CD14-positive monocyte (primary cell): ENCODE data around the gene NVL. TPM values are rescaled to one million over a fixed set of nuclear protein-coding genes. Genes with fewer than 3 reads are reported as not detected.

Source experiments
- DNase-seq, 3 donors: peaks; one replicate each; pipeline ENCODE4 v3.0.0-alpha.2; 2011 to 2022
- H2AFZ ChIP-seq: 2 replicates; pipeline ENCODE4 v1.6.0; 2012; ENCODE audit warnings: mild to moderate bottlenecking, low read depth, low read length, inconsistent platforms; ENCODE audit not compliant: insufficient read depth, poor library complexity, severe bottlenecking
- H3K27ac ChIP-seq, 2 donors: 1 replicate in 1 of 2; 2 replicates in 1 of 2; pipeline ENCODE4 v1.5.1; 2012 to 2013; ENCODE audit warnings: low read length in 2 of 2, control low read depth in 1 of 2, inconsistent platforms in 1 of 2, low read depth in 1 of 2, mild to moderate bottlenecking in 1 of 2
- H3K27me3 ChIP-seq, 2 donors: one replicate each; pipeline versions ENCODE4 v1.6.0 to v1.6.1; 2011 to 2013; ENCODE audit warnings: low read length in 2 of 2; ENCODE audit not compliant: control insufficient read depth in 2 of 2, insufficient read depth in 2 of 2
- H3K36me3 ChIP-seq, 2 donors: replicated peaks in 1 of 2; 1 replicate in 1 of 2; 2 replicates in 1 of 2; pipeline versions ENCODE4 v1.5.1 to v1.6.1; 2012 to 2013; ENCODE audit warnings: low read length in 2 of 2, control low read depth in 1 of 2, inconsistent platforms in 1 of 2, mild to moderate bottlenecking in 1 of 2; ENCODE audit not compliant: insufficient read depth in 2 of 2, control insufficient read depth in 1 of 2
- H3K4me1 ChIP-seq, 2 donors: 1 replicate in 1 of 2; 2 replicates in 1 of 2; pipeline versions ENCODE4 v1.5.1 to v1.6.1; 2012 to 2013; ENCODE audit warnings: low read length in 2 of 2, control low read depth in 1 of 2, inconsistent platforms in 1 of 2, mild to moderate bottlenecking in 1 of 2, moderate library complexity in 1 of 2; ENCODE audit not compliant: insufficient read depth in 2 of 2, control insufficient read depth in 1 of 2
- H3K4me2 ChIP-seq: replicated peaks from 2 replicates; pipeline ENCODE3; 2012; ENCODE audit warnings: low read length, moderate library complexity, mild to moderate bottlenecking; ENCODE audit not compliant: poor library complexity, severe bottlenecking; ENCODE audit errors: extremely low read depth
- H3K4me3 ChIP-seq, 3 experiments: fragments of 200-600 bp in 1 of 3; sonication (generic) in 1 of 3; replicated peaks in 1 of 3; 1 replicate in 2 of 3; 2 replicates in 1 of 3; pipeline ENCODE4 v1.5.1; 2011 to 2013; ENCODE audit warnings: low read length in 3 of 3, mild to moderate bottlenecking in 3 of 3, control low read depth in 2 of 3, low read depth in 2 of 3, inconsistent platforms in 1 of 3, moderate library complexity in 1 of 3
- H3K79me2 ChIP-seq: 2 replicates; pipeline ENCODE4 v1.6.0; 2012; ENCODE audit warnings: mild to moderate bottlenecking, control low read depth, inconsistent platforms, low read length, moderate library complexity; ENCODE audit not compliant: insufficient read depth
- H3K9ac ChIP-seq: 2 replicates; pipeline ENCODE4 v1.6.0; 2017; ENCODE audit warnings: low read length, mild to moderate bottlenecking; ENCODE audit not compliant: insufficient read depth, poor library complexity, severe bottlenecking
- H3K9me3 ChIP-seq, 2 donors: replicated peaks in 1 of 2; 1 replicate in 1 of 2; 2 replicates in 1 of 2; pipeline versions ENCODE4 v1.5.1 to v1.6.1; 2012 to 2013; ENCODE audit warnings: low read length in 2 of 2, control low read depth in 1 of 2; ENCODE audit not compliant: control insufficient read depth in 1 of 2, insufficient read depth in 1 of 2
- H4K20me1 ChIP-seq: 2 replicates; pipeline ENCODE4 v1.6.0; 2012; ENCODE audit warnings: mild to moderate bottlenecking, low read length, control low read depth, moderate library complexity; ENCODE audit not compliant: insufficient read depth
- H3K27ac Mint-ChIP-seq, 7 donors: one replicate each; pipeline ENCODE4 v1.8.0; 2020; ENCODE audit warnings: mild to moderate bottlenecking in 7 of 7, mixed read lengths in 7 of 7, moderate library complexity in 6 of 7, inconsistent platforms in 2 of 7
- H3K27me3 Mint-ChIP-seq, 3 donors: one replicate each; pipeline ENCODE4 v1.8.0; 2021 to 2022; ENCODE audit warnings: low read depth in 3 of 3, mild to moderate bottlenecking in 3 of 3, mixed read lengths in 3 of 3, moderate library complexity in 3 of 3, inconsistent platforms in 1 of 3
- H3K36me3 Mint-ChIP-seq, 2 donors: one replicate each; pipeline ENCODE4 v1.8.0; 2020; ENCODE audit warnings: mixed read lengths in 2 of 2, inconsistent platforms in 1 of 2, mild to moderate bottlenecking in 1 of 2
- H3K4me1 Mint-ChIP-seq: one replicate; pipeline ENCODE4 v1.8.0; 2020; ENCODE audit warnings: mild to moderate bottlenecking, mixed read lengths
- H3K4me3 Mint-ChIP-seq, 2 donors: one replicate each; pipeline ENCODE4 v1.8.0; 2020; ENCODE audit warnings: mild to moderate bottlenecking in 2 of 2, mixed read lengths in 2 of 2, moderate library complexity in 1 of 2
- H3K9me3 Mint-ChIP-seq, 7 donors: one replicate each; pipeline ENCODE4 v1.8.0; 2020 to 2022; ENCODE audit warnings: mixed read lengths in 7 of 7, mild to moderate bottlenecking in 6 of 7, moderate library complexity in 6 of 7, inconsistent platforms in 2 of 7
- WGBS: methylation state at CpG from one replicate; pipeline ENCODE4 v1.1.5; 2013; ENCODE audit warnings: missing lambda C conversion rate; ENCODE audit not compliant: insufficient coverage; 5-methylcytosine and 5-hydroxymethylcytosine counted together
- intact Hi-C, 2 donors: fragments of 100-400 bp; cut with micrococcal nuclease; formaldehyde crosslinking; loops; one replicate each; pipeline versions ENCODE4 v1.15.0 to v1.15.1; 2023
- polyA plus RNA-seq, 3 donors: library from polyadenylated mRNA; depleted of rRNA in 1 of 3; unstranded in 2 of 3; stranded (reverse) in 1 of 3; fragments of 300-500 nt in 2 of 3; fragments of >200 nt in 1 of 3; fragmentation: Illumina TruSeq in 2 of 3; gene quantifications; 1 replicate in 2 of 3; 2 replicates in 1 of 3; pipeline ENCODE4 v1.2.3, GENCODE V29; 2012 to 2021
- TF ChIP-seq, protein P1 (sequence below): fragments of 200-600 bp; IDR thresholded peaks from one replicate; pipeline ENCODE4 v1.8.0; 2022; ENCODE audit warnings: antibody characterized with exemption, mild to moderate bottlenecking

The NVL gene
- polyA plus RNA-seq, 3 donors, result 8.4 to 12.6 (median 9.6) TPM

GRCh38 chr1:224271106-224271505, 58.9 kb downstream of the NVL start:
- Mint-ChIP-seq H3K9me3 (no peaks in the 10 kb centered on the region), H3K36me3 (peaks cover 38 to 84% of the 10 kb centered on the region in 2 donors), H3K27ac (no peak overlapping the region), H3K27me3 (peaks cover 0 to 2% (median 0%) of the 10 kb centered on the region in 3 donors), H3K4me3 (no peak overlapping the region), H3K4me1 (no peaks in the 10 kb centered on the region)
- no peaks in the 10 kb centered on the region for H3K4me1 ChIP-seq
- DNase-seq, result no peak
- no peaks in the 10 kb centered on the region for H4K20me1 ChIP-seq
- no peak overlapping the region for H2AFZ ChIP-seq
- H3K36me3 ChIP-seq, result peaks cover 36 to 72% of the 10 kb centered on the region in 2 donors
- no peaks in the 10 kb centered on the region for H3K9me3 ChIP-seq
- intact Hi-C loops, result no loop called here
- H3K4me3 ChIP-seq, result no peak overlapping the region
- TF ChIP-seq, protein P1, sequence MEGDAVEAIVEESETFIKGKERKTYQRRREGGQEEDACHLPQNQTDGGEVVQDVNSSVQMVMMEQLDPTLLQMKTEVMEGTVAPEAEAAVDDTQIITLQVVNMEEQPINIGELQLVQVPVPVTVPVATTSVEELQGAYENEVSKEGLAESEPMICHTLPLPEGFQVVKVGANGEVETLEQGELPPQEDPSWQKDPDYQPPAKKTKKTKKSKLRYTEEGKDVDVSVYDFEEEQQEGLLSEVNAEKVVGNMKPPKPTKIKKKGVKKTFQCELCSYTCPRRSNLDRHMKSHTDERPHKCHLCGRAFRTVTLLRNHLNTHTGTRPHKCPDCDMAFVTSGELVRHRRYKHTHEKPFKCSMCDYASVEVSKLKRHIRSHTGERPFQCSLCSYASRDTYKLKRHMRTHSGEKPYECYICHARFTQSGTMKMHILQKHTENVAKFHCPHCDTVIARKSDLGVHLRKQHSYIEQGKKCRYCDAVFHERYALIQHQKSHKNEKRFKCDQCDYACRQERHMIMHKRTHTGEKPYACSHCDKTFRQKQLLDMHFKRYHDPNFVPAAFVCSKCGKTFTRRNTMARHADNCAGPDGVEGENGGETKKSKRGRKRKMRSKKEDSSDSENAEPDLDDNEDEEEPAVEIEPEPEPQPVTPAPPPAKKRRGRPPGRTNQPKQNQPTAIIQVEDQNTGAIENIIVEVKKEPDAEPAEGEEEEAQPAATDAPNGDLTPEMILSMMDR, result no peak
- no peak overlapping the region for H3K4me2 ChIP-seq
- H3K27me3 ChIP-seq, result no peaks in the 10 kb centered on the region
- no CpG with 5 or more reads among the region's 3 CpGs for WGBS
- no peak overlapping the region for H3K9ac ChIP-seq
- H3K27ac ChIP-seq, result no peak overlapping the region
- no peaks in the 10 kb centered on the region for H3K79me2 ChIP-seq

- Histone ChIP-seq H3K9ac (no peak overlapping the region), H2AFZ (no peak overlapping the region), H4K20me1 (no peaks in the 10 kb centered on the region), H3K27ac (no peak overlapping the region), H3K4me2 (no peak overlapping the region), H3K36me3 (peaks cover 22 to 59% of the 10 kb centered on the region in 2 donors), H3K4me1 (no peaks in the 10 kb centered on the region), H3K27me3 (no peaks in the 10 kb centered on the region), H3K4me3 (no peak overlapping the region), H3K79me2 (no peaks in the 10 kb centered on the region), H3K9me3 (no peaks in the 10 kb centered on the region)
- TF ChIP-seq, protein P1, result no peak
- peaks cover 0 to 2% (median 0%) of the 10 kb centered on the region in 3 donors for H3K27me3 Mint-ChIP-seq
- DNase-seq, result no peak
- H3K4me1 Mint-ChIP-seq, result no peaks in the 10 kb centered on the region
- H3K9me3 Mint-ChIP-seq, result no peaks in the 10 kb centered on the region
- intact Hi-C loops, result no loop called here
- peaks cover 35 to 84% of the 10 kb centered on the region in 2 donors for H3K36me3 Mint-ChIP-seq
- 100% methylated on average over 2 of the region's 4 CpGs for WGBS
- H3K4me3 Mint-ChIP-seq, result no peak overlapping the region
- H3K27ac Mint-ChIP-seq, result peak overlapping the region in 1 of 7 donors; percentile 41
Observed at GRCh38 chr1:224267925-224268324, 62.0 kb downstream of the NVL start.
